H1 (cell line): ENCODE data around the gene COL4A1. TPM values are rescaled to one million over a fixed set of nuclear protein-coding genes. Genes with fewer than 3 reads are reported as not detected.

Experiments used
- GABPA ChIP-seq: IDR thresholded peaks from 2 replicates; pipeline ENCODE4 v1.6.1; 2011; ENCODE audit warnings: mild to moderate bottlenecking, low read length, moderate library complexity, borderline replicate concordance; ENCODE audit not compliant: insufficient read depth
- HDAC6 ChIP-seq: IDR thresholded peaks from one replicate; pipeline ENCODE4 v1.7.1; 2012; ENCODE audit warnings: low read depth, mild to moderate bottlenecking, inconsistent platforms, low read length, moderate library complexity
- KDM4A ChIP-seq: IDR thresholded peaks from one replicate; pipeline ENCODE4 v1.7.1; 2012; ENCODE audit warnings: low read depth, mild to moderate bottlenecking, moderate library complexity, low read length, inconsistent platforms; ENCODE audit not compliant: severe bottlenecking
- RXRA ChIP-seq: IDR thresholded peaks from 2 replicates; pipeline ENCODE4 v1.6.1; 2011; ENCODE audit warnings: low read depth, mild to moderate bottlenecking, low read length, moderate library complexity; ENCODE audit not compliant: insufficient read depth
- polyA plus RNA-seq, 7 experiments: library from polyadenylated mRNA; depleted of rRNA in 3 of 7; stranded (reverse) in 5 of 7; unstranded in 2 of 7; fragments of >200 nt in 5 of 7; fragments of 200-250 nt in 2 of 7; gene quantifications; 1 replicate in 5 of 7; 2 replicates in 1 of 7; 4 replicates in 1 of 7; pipeline versions ENCODE4 v1.2.1 to v1.2.3, GENCODE V29; 2011 to 2013; ENCODE audit warnings: missing spikeins in 2 of 7, mixed read lengths in 2 of 7
- total RNA-seq: library from RNA; stranded (reverse); fragmentation: NEBNext Ultra II Directional; extraction: Animal tissue kit (Norgen Biotek cat#: 25700); gene quantifications from 2 replicates; pipeline ENCODE4 v1.2.1, GENCODE V29; 2021
- TF ChIP-seq, protein P1 (sequence below): fragments of 300-600 bp; sonication (generic); IDR thresholded peaks from 2 replicates; pipeline ENCODE4 v1.7.1; 2012; ENCODE audit warnings: low read length, moderate library complexity, mild to moderate bottlenecking, inconsistent platforms; ENCODE audit not compliant: insufficient replicate concordance

The COL4A1 gene
- total and polyA plus RNA-seq, 2 of the 8 experiments (the other 6 are each of a cell fraction or from before 2014, with no cell fraction given): 30.7 to 82.0 TPM

DNA sequence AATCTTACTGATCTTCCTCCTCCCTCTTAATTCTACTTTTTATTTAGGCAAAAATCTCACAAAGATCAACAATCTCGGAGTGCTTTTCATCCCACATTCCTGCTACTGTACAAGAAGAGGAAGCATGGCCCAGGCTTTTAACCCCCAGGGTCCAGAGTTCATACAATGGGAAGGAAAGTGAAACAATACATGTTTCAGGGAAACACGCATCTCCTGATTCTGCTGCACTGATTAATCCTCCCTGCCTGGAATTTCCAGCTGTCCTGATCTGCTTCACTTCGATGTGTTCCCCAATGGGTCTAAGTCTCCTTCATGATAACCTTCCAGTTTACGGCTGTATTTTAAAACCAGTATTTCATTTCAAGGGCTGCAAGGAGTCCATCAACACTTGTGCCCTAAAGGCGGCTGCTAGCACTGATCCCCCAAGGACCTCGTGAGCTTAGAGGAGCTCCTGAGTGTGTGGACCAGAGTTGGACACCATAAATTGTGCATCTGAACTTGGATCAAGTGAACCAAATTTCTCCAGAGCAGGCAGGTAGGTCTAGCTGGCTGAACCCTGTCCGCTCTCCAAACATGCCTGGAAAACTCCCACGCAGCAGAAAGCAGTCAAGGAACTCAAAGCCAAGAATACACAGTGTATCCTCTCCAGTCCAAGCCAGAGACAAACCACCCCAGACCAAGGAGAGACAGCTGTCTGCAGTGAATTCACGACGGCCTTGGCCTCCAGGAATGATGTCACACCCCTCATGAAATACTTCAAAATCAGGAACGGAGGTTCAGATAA is 44.3 kb downstream of the COL4A1 start (continued):
- TF ChIP-seq, protein P1, sequence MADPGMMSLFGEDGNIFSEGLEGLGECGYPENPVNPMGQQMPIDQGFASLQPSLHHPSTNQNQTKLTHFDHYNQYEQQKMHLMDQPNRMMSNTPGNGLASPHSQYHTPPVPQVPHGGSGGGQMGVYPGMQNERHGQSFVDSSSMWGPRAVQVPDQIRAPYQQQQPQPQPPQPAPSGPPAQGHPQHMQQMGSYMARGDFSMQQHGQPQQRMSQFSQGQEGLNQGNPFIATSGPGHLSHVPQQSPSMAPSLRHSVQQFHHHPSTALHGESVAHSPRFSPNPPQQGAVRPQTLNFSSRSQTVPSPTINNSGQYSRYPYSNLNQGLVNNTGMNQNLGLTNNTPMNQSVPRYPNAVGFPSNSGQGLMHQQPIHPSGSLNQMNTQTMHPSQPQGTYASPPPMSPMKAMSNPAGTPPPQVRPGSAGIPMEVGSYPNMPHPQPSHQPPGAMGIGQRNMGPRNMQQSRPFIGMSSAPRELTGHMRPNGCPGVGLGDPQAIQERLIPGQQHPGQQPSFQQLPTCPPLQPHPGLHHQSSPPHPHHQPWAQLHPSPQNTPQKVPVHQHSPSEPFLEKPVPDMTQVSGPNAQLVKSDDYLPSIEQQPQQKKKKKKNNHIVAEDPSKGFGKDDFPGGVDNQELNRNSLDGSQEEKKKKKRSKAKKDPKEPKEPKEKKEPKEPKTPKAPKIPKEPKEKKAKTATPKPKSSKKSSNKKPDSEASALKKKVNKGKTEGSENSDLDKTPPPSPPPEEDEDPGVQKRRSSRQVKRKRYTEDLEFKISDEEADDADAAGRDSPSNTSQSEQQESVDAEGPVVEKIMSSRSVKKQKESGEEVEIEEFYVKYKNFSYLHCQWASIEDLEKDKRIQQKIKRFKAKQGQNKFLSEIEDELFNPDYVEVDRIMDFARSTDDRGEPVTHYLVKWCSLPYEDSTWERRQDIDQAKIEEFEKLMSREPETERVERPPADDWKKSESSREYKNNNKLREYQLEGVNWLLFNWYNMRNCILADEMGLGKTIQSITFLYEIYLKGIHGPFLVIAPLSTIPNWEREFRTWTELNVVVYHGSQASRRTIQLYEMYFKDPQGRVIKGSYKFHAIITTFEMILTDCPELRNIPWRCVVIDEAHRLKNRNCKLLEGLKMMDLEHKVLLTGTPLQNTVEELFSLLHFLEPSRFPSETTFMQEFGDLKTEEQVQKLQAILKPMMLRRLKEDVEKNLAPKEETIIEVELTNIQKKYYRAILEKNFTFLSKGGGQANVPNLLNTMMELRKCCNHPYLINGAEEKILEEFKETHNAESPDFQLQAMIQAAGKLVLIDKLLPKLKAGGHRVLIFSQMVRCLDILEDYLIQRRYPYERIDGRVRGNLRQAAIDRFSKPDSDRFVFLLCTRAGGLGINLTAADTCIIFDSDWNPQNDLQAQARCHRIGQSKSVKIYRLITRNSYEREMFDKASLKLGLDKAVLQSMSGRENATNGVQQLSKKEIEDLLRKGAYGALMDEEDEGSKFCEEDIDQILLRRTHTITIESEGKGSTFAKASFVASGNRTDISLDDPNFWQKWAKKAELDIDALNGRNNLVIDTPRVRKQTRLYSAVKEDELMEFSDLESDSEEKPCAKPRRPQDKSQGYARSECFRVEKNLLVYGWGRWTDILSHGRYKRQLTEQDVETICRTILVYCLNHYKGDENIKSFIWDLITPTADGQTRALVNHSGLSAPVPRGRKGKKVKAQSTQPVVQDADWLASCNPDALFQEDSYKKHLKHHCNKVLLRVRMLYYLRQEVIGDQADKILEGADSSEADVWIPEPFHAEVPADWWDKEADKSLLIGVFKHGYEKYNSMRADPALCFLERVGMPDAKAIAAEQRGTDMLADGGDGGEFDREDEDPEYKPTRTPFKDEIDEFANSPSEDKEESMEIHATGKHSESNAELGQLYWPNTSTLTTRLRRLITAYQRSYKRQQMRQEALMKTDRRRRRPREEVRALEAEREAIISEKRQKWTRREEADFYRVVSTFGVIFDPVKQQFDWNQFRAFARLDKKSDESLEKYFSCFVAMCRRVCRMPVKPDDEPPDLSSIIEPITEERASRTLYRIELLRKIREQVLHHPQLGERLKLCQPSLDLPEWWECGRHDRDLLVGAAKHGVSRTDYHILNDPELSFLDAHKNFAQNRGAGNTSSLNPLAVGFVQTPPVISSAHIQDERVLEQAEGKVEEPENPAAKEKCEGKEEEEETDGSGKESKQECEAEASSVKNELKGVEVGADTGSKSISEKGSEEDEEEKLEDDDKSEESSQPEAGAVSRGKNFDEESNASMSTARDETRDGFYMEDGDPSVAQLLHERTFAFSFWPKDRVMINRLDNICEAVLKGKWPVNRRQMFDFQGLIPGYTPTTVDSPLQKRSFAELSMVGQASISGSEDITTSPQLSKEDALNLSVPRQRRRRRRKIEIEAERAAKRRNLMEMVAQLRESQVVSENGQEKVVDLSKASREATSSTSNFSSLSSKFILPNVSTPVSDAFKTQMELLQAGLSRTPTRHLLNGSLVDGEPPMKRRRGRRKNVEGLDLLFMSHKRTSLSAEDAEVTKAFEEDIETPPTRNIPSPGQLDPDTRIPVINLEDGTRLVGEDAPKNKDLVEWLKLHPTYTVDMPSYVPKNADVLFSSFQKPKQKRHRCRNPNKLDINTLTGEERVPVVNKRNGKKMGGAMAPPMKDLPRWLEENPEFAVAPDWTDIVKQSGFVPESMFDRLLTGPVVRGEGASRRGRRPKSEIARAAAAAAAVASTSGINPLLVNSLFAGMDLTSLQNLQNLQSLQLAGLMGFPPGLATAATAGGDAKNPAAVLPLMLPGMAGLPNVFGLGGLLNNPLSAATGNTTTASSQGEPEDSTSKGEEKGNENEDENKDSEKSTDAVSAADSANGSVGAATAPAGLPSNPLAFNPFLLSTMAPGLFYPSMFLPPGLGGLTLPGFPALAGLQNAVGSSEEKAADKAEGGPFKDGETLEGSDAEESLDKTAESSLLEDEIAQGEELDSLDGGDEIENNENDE: no peak
- TF ChIP-seq RXRA: no peak
- no peak for TF ChIP-seq KDM4A
- no peak for TF ChIP-seq HDAC6
- TF ChIP-seq GABPA: no peak
